IPS-18c (cell line): ENCODE results near the gene DSCAM.

Source experiments
- H3K4me3 ChIP-seq: 2 replicates; pipeline ENCODE4 v1.7.0; 2013; ENCODE audit warnings: low read depth, mild to moderate bottlenecking, low read length, moderate library complexity; ENCODE audit not compliant: insufficient read depth
- H3K9me3 ChIP-seq: one replicate; pipeline ENCODE4 v1.6.1; 2013; ENCODE audit warnings: mild to moderate bottlenecking, low read length, moderate library complexity; ENCODE audit not compliant: control insufficient read depth, insufficient read depth

DSCAM gene

DNA sequence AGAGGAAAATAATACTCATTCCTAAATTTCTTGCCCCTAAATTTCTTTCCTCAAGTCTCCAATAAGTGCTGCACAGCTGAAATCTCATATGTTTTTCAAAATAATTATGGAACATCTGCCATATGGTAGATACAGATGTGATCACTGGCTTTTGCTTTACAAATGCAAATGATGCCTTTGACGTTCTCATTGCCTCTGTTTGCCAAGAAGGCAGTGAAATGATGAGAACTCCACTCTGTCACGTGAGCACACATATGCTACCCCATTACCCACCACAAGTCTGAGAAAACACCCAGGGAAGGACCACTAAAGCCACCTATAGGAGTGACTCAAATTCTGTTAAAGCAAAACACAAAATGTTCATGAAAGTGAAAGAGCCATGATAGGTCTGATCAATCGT, 43.9 kb downstream of the DSCAM start:
- Histone ChIP-seq H3K9me3 (peaks cover 7% of the 10 kb centered on the region), H3K4me3 (no peak overlapping the region)

DNA sequence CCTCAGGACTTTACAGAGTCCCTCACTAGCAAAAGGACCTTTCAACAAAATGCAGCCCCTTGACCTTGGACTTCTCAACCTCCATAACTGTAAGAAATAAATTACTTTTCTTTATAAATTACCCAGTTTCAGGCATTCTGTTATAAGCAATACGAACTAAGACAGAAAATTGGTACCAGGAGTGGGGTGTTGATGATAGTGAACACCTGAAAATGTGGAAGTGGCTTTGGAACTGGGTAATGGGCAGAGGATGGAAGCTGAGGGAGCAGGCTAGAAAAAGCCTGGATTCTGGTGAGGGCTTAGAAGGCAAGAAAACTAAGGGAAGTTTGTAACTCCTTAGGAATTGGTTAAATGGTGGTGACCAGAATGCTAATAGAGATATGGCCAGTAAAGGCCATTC, 46.8 kb downstream of the DSCAM start:
- Histone ChIP-seq H3K9me3 (peaks cover 7% of the 10 kb centered on the region), H3K4me3 (no peak overlapping the region)

DNA sequence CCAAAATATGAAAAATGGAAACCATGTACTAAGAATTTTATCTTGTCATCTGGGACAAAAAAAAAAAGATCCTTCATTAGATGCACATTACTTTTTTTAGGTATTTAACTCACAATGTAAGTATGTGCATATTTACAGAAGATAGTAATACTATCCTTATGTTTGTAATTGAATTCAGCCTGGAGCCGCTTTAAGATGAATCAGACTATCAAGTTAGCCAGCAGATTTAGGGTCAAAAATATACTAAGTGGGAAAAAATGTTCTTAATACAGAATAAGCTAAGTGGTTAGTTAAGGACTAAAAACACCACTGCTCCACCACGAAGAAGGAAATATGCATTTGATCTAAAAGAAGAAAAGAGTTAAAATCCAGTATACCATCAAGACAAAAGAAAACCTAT, 49.1 kb downstream of the DSCAM start:
- no peak overlapping the region for H3K4me3 ChIP-seq
- H3K9me3 ChIP-seq, result peaks cover 7% of the 10 kb centered on the region

DNA sequence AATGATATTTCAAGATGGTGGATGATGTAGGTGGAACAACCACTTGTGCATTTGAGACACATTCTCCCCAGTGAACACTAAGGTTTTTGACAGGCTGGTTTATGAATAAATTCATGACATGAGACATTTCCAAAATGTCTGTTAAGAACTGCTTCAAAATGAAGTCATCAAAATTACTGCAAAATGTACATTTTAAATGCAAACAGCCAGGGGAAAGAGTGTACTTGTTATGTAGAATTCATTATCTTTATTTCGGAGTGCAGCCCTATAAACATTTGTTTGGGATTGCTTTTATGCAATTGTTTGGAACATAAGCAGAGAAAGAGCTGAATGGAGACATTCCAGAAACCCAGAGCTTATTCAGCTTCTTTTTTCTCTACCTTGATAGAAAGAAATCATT, 49.5 kb downstream of the DSCAM start:
- H3K4me3 ChIP-seq, result no peak overlapping the region
- peaks cover 7% of the 10 kb centered on the region for H3K9me3 ChIP-seq

DNA sequence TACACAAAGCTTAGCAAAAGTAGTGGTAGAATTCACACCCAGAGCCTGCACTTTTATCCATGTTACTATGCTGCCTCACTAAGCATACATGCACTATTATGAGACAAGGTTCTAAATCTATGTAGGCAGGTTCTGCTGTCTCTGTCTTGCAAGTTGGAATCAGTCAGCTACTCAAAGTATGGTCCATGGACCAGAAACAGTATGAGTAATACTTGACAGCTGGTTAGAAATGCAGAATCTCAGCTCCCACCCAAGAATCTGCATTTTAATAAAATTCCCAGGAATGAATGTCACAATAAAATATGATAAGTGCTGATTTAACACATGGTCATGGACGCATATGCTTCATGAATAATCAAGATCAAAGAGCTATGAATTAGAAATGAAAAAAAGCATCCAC, 50.5 kb downstream of the DSCAM start:
- no peak overlapping the region for H3K4me3 ChIP-seq
- H3K9me3 ChIP-seq, result peaks cover 6% of the 10 kb centered on the region

DNA sequence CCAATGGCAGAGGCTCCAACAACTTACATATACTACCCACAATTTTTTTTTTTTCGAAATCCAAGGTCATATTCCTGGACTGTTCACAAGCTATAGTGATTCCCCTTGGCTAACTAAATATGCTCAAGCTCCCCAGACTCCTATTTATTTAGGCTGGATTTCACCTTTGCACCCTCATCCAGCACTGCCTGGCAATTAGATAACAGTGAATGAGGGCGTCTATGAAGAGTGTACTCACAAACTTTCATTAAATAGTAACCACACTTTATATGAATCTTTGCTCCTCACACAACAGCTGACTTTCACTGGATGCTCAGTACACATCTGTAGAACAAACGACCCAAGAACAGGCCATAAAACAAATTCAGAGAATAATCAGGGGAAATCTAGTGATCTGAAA, 51.6 kb downstream of the DSCAM start:
- Histone ChIP-seq H3K4me3 (no peak overlapping the region), H3K9me3 (no peaks in the 10 kb centered on the region)

DNA sequence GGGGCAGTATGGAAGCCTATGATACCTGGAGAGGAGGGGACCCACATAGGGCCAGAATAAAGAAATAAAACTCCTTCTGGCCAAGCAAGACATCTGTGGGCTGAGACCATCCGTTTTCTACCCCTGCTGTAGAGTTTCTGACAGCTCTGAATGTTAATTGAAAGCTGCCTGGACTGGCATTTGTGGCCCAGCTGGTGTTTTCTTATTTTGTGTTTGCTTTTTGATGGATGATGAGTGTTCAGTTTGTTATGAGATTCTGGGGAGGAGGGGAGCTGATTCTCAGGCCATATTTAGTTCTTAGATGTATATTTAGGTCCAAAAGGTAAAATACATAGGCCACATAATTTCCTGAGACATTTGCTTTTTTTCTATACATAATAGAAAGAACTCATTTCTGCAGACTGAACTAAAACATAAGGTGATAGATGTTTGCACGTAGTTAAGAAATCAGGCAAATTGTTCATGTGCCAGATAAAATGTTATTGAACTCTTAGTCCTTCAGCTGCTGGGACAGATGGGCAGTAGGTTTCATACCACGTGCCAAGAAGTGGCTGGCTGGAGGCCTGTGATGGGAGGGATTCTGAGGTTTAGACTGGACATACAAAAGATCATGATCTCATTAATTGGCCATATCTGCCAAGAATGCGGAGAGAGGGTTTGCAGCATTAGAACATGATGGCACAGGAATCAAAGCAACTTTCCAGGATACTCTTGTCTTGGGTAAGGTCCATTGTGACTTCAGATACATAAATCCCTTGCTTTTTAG, 54.1 kb downstream of the DSCAM start:
- H3K9me3 ChIP-seq, result no peaks in the 10 kb centered on the region
- H3K4me3 ChIP-seq, result no peak overlapping the region

DNA sequence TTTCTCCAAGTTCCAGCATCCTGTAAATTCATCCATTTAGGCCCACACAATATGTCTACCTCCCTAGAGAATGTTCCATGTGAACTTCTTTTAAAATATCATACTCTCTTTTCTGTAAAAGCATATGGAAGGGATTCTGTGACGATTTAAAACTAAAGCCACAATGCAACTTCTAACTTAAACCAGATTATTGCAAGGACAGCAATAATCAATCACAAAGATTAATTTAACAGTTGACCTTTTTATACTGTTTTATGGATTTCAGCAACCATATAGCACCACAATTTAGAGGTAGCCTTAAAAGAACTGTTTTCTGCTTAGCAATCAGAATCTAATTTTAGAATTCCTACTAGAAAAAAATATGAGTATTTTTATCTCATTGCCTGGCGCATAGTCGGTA, 58.3 kb downstream of the DSCAM start:
- H3K9me3 ChIP-seq, result no peaks in the 10 kb centered on the region
- H3K4me3 ChIP-seq, result no peak overlapping the region

DNA sequence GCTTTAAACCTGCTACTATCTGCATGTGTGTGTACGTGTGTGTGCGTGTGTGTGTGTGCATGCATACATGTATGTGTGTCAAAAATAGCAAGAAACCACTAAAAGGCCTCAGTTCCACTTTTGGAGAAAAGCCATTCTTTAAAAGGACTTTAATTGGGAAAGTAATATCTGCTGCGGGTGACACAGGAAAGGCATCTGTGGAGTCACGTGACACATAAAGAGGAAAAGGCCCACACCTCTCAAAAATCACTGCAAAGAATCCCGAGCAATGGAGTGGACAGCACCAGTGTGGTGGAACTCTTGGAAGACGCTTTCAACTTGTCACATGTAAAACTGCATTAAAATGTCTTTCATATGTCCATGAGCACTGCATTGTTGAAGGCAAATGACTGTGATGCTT, 63.6 kb downstream of the DSCAM start:
- no peak overlapping the region for H3K4me3 ChIP-seq
- H3K9me3 ChIP-seq, result no peaks in the 10 kb centered on the region

DNA sequence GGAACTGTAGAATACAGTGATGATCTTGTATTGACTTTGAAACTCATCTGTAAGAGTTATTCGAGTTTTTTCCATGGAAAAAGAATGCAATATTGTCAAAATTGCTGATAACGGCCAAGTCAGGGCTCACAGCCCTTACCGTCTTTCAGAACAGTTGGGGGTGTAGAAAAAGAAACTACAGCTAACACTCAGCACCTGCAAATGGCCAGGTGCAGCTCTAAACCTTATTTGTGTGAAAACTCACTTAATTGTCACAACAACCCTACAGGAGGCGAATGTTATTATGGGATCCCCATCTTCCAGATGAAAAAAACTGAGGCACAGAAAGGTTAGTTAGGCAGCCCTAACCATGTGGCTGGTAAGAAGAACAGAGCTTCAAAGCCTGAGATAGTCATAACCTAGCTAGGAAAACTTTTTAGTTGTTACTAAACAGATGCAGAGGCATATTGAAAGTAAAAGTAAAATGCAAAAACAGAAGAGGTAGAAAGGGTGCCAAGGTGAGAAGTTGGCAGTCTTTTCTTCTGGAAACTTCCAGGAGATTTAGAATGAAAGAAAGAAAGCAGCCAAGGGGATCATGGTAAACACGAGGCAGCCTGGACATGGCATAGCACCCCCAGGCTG, 76.4 kb downstream of the DSCAM start:
- H3K4me3 ChIP-seq, result no peak overlapping the region
- peaks cover 2% of the 10 kb centered on the region for H3K9me3 ChIP-seq

DNA sequence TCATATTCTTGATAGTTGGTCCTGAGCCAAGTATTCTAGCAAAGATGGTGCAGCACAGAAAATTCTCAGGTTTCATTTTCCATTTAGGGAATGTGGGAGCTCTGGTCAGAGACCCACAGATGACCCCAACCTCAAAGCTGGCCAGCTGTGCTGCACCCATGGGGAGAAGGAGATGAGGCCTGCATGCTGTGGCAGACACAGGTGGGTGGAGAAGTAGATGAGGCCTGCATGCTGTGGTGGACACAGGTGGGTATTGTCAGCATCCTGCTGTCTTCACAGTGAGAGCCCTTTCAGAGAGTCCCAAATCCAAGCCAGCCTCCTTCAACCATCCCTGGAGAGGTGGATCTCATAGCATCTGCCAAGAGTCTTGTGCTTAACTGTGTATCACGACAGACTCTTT, 77.7 kb downstream of the DSCAM start:
- Histone ChIP-seq H3K4me3 (no peak overlapping the region), H3K9me3 (peaks cover 2% of the 10 kb centered on the region)

DNA sequence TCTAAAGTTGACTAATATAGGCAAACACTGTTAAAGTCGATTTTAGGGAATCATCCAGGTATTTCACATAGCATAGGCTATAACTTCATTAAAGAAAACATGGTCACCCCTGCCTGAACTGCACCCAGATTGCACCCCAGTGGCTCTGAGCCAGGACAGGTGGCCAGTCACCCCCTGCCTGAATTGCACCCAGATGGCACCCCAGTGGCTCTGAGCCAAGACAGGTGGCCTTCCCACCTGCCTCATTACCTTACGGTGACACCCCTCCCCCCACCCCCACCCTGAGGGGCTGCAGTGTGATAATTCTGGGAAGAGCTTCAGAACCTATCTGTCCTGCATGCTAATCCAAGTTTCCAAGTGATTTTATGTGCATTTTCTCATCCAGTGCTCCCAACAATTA, 78.9 kb downstream of the DSCAM start:
- Histone ChIP-seq H3K9me3 (peaks cover 2% of the 10 kb centered on the region), H3K4me3 (no peak overlapping the region)

DNA sequence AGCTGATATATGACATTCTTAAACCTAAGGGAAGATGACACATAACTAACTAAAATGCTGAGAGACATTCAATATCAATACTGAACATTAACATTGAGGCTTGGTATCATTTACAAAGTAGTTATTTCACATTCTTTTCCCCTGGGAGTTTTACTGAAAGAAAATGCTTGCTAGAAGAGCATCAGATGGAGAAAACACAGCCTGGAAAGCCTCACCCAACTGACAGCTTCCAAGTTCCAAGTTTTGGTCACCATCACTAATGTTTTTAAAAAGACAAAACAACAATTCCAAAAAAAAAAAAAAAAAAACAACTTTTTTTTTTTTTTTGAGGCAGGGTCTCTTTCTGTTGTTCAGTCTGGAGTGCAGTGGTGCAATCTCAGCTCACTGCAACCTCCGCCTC, 80.6 kb downstream of the DSCAM start:
- no peak overlapping the region for H3K4me3 ChIP-seq
- H3K9me3 ChIP-seq, result peaks cover 2% of the 10 kb centered on the region

DNA sequence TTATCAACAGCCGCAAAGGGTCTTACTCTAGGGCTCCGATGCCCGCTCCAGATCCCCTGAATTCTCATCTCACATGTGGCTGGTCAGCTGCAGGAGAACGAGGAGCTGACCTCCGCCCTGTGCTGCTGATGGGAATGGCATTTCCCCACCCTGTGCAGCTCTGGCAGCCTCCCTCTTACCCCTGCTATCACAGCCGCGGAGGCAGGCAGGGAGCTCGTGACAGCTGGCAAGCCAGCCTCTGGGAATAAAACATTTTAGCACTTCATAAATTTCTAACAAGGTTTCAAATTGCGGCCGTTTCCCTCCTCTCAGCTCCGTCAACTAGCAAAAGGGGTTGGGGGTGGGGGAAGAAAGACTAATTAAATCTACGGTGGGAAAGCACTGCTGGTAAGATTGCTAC, 81.1 kb downstream of the DSCAM start:
- Histone ChIP-seq H3K4me3 (no peak overlapping the region), H3K9me3 (peaks cover 1% of the 10 kb centered on the region)

DNA sequence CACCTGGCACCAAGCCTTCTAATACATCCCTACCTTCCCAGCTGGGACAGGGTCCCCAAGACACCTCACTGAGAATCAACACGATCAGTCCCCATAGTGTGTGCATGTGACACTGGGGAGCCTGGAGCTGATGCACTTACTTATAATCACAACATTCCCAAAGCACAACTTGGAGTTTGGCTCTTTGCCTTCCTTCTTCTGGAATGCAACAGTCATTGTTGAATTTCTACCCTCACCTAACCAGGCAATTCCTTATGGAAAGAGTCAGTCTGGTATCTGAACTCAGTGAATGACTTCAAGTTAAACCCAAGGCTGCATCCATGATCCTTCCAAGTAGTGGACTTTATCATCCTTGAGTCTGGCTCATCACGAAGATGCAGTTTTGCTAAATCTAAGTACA, 86.1 kb downstream of the DSCAM start:
- no peaks in the 10 kb centered on the region for H3K9me3 ChIP-seq
- H3K4me3 ChIP-seq, result no peak overlapping the region

DNA sequence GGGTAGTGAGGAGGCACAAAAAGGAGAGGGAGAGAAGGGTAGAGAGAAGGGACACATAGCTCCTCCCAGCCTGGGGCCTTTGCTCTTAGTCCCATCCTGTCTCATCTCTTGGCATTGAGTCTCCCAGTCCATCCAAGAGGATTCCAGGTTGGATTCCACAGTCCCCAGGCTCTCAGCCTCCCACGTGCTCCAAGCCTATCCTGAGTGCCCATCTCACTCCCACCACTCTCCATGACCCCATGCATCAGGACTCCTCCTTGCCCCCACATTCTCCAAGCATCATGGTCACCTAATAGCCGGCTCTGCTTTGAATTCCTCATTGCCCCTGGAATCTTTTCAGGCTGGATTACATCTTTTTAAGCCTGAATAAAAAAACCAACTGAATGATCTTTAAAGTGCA, 87.9 kb downstream of the DSCAM start:
- Histone ChIP-seq H3K4me3 (no peak overlapping the region), H3K9me3 (no peaks in the 10 kb centered on the region)

DNA sequence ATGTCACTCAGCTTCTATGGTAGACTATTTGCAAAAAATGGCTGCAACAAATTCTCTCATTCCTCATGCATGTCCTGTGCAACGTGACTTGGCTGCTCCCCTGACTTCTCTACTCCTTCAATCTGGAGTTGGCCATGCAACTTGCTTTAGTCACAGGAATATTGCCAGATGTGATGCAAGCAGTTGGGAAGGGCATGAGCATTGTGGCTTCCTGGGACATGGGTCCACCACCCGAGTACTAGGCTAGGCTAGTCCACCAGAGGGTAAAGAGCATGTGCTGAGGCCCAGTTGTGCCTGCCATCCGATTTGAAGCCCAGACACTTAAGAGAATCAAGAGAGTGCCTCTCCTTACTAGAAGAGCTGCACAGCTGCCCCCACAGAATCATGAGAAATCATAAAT, 89.6 kb downstream of the DSCAM start:
- Histone ChIP-seq H3K9me3 (no peaks in the 10 kb centered on the region), H3K4me3 (no peak overlapping the region)

DNA sequence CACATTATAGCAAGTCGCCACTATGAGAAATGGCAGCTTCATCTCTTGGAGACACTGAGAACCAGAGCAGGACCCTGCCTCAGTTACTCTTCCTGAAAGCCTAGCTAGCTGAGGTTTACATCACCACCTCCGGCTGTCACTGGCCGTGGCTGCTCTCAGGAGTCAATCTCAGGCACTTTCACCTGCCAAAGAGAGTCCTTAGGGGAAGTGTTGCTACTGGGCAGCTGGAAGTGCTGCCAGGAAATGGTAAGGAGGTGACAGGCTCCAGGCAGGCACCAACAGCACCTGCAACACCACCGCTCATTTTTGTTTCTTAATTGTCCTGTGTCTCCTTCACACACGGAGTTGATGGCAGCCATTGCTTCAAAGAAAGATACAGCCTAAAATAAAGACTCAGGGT, 92.5 kb downstream of the DSCAM start:
- Histone ChIP-seq H3K9me3 (no peaks in the 10 kb centered on the region), H3K4me3 (no peak overlapping the region)

DNA sequence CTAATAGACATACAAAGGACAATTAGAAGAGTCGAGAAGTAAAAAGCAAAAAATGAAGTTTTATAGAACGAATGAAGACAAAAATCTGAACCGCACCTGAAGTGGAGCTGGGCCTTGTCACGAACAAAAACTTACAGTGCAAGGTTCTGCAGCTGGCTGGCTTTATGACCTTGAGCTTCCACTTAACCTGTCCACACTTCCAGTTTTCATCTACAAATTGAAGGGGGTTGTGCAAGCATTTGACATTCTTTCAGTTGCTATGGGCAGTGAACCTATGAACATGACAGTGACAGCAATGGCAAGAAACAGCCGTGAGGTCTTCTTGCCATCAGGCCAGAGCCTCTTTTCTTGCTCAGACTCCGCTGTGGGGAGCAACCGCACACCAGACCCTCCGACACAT, 93.2 kb downstream of the DSCAM start:
- H3K9me3 ChIP-seq, result no peaks in the 10 kb centered on the region
- H3K4me3 ChIP-seq, result no peak overlapping the region
